ENCODE results near the gene ADRA1B.

Gene ADRA1B

GRCh38 chr5:160018945-160019625, 102.8 kb downstream of the ADRA1B start:
- no peak for DNase-seq (ENCODE audit: low read depth in 2 of 2)

- no peak for DNase-seq (ENCODE audit: low read depth in 2 of 2)
Measured at GRCh38 chr5:160020266-160020770, 104.0 kb downstream of the ADRA1B start.

- DNase-seq (ENCODE audit: low read depth in 2 of 2): no peak
Measured at GRCh38 chr5:160020964-160021363, 104.7 kb downstream of the ADRA1B start.

GRCh38 chr5:160021831-160022446, 105.7 kb downstream of the ADRA1B start:
- DNase-seq (ENCODE audit: low read depth in 2 of 2): peak in 1 of 2 donors; percentile 15

Measured in stimulated activated CD8-positive, alpha-beta memory T cell treated with anti-CD3 and anti-CD28 coated beads, Interleukin-7, amount 100 ng/mL, for 4 hours (primary cell).